MM.1S (cell line): ENCODE results near the gene OR10J5.

ENCODE experiments used
- CTCF ChIP-seq: fragments of 300-600 bp; sonication (generic); IDR thresholded peaks from 2 replicates; pipeline ENCODE4 v1.5.1; 2016; ENCODE audit warnings: antibody characterized with exemption, low read length, mixed read lengths
- EZH2phosphoT487 ChIP-seq: fragments of 300-600 bp; sonication (generic); IDR thresholded peaks from 2 replicates; pipeline ENCODE4 v1.6.1; 2018; ENCODE audit warnings: antibody characterized with exemption, low read length

- TF ChIP-seq CTCF (no peak), EZH2phosphoT487 (no peak)
Observed at GRCh38 chr1:159562680-159563079, 26.9 kb upstream of the OR10J5 start.
